GM18502 (cell line): Measurements from ENCODE around the gene TGFBR1.
"Not testable (repeated sequence)": the region's sequence is repeated elsewhere in the genome, so short reads cannot be mapped to it uniquely, and the experiment has no call there.

ENCODE experiments used
- ATAC-seq: cut with Tn5 transposase; IDR thresholded peaks from one replicate; pipeline ENCODE4 v1.9.1; 2021; ENCODE audit warnings: mild to moderate bottlenecking; ENCODE audit not compliant: unreplicated experiment, poor library complexity

TGFBR1 gene

GRCh38 chr9:99184110-99184474 is 79.2 kb downstream of the TGFBR1 start:
- no peak for ATAC-seq

GRCh38 chr9:99184475-99185347 is 79.8 kb downstream of the TGFBR1 start:
- ATAC-seq = peak; percentile 56

- no peak for ATAC-seq
Measured at GRCh38 chr9:99185348-99185632, 80.4 kb downstream of the TGFBR1 start.

GRCh38 chr9:99185934-99186333 is 81.0 kb downstream of the TGFBR1 start:
- no peak for ATAC-seq

GRCh38 chr9:99187311-99187710 is 82.4 kb downstream of the TGFBR1 start:
- no peak for ATAC-seq

- ATAC-seq = no peak
Measured at GRCh38 chr9:99189186-99189585, 84.3 kb downstream of the TGFBR1 start.

GRCh38 chr9:99189887-99190596 is 85.1 kb downstream of the TGFBR1 start:
- no peak for ATAC-seq

GRCh38 chr9:99190597-99191283 is 85.8 kb downstream of the TGFBR1 start:
- no peak for ATAC-seq

- ATAC-seq = no peak
Measured at GRCh38 chr9:99192786-99193465, 88.0 kb downstream of the TGFBR1 start.

- ATAC-seq = no peak
Measured at GRCh38 chr9:99193466-99193821, 88.5 kb downstream of the TGFBR1 start.

- ATAC-seq = not testable (repeated sequence)
Measured at GRCh38 chr9:99196484-99196883, 91.6 kb downstream of the TGFBR1 start.

- no peak for ATAC-seq
Measured at GRCh38 chr9:99197124-99197630, 92.3 kb downstream of the TGFBR1 start.

GRCh38 chr9:99197987-99198386 is 93.1 kb downstream of the TGFBR1 start:
- ATAC-seq = no peak

- peak; percentile 65 for ATAC-seq
Measured at GRCh38 chr9:99199938-99200539, 95.1 kb downstream of the TGFBR1 start.

- no peak for ATAC-seq
Measured at GRCh38 chr9:99201603-99202002, 96.7 kb downstream of the TGFBR1 start.
